ENCODE results near the gene RAET1E.
"Not testable (repeated sequence)": the region's sequence is repeated elsewhere in the genome, so short reads cannot be mapped to it uniquely, and the experiment has no call there.

Gene RAET1E

GRCh38 chr6:149921361-149921760, 23.4 kb upstream of the RAET1E start:
- DNase-seq (no peak), ATAC-seq (no peak)
- H3K4me1 Mint-ChIP-seq, result peaks cover 43% of the 10 kb centered on the region
- H3K27me3 Mint-ChIP-seq, result peaks cover 86% of the 10 kb centered on the region
- H3K27ac Mint-ChIP-seq, result no peak overlapping the region
- H3K9me3 Mint-ChIP-seq, result no peaks in the 10 kb centered on the region
- H3K4me3 Mint-ChIP-seq, result no peak overlapping the region

GRCh38 chr6:149919834-149920225, 21.9 kb upstream of the RAET1E start:
- peaks cover 71% of the 10 kb centered on the region for H3K27me3 Mint-ChIP-seq
- no peak for DNase-seq
- no peaks in the 10 kb centered on the region for H3K9me3 Mint-ChIP-seq
- no peak overlapping the region for H3K4me3 Mint-ChIP-seq
- H3K4me1 Mint-ChIP-seq, result peaks cover 30% of the 10 kb centered on the region
- no peak overlapping the region for H3K27ac Mint-ChIP-seq
- ATAC-seq, result no peak

GRCh38 chr6:149919126-149919833, 21.4 kb upstream of the RAET1E start:
- peaks cover 30% of the 10 kb centered on the region for H3K4me1 Mint-ChIP-seq
- H3K9me3 Mint-ChIP-seq, H3K4me3 Mint-ChIP-seq, H3K27ac Mint-ChIP-seq, DNase-seq, ATAC-seq: not testable (repeated sequence)
- H3K27me3 Mint-ChIP-seq, result peaks cover 70% of the 10 kb centered on the region

GRCh38 chr6:149918151-149918905, 20.4 kb upstream of the RAET1E start:
- no peak overlapping the region for H3K4me3 Mint-ChIP-seq
- ATAC-seq (no peak), DNase-seq (no peak)
- H3K4me1 Mint-ChIP-seq, result peaks cover 25% of the 10 kb centered on the region
- no peaks in the 10 kb centered on the region for H3K9me3 Mint-ChIP-seq
- no peak overlapping the region for H3K27ac Mint-ChIP-seq
- peaks cover 70% of the 10 kb centered on the region for H3K27me3 Mint-ChIP-seq

GRCh38 chr6:149917679-149918078, 19.8 kb upstream of the RAET1E start:
- DNase-seq (no peak), ATAC-seq (peak; percentile 26)
- Mint-ChIP-seq H3K9me3 (no peaks in the 10 kb centered on the region), H3K27me3 (peaks cover 70% of the 10 kb centered on the region), H3K4me1 (peaks cover 18% of the 10 kb centered on the region), H3K4me3 (no peak overlapping the region), H3K27ac (no peak overlapping the region)

GRCh38 chr6:149915970-149916865, 18.3 kb upstream of the RAET1E start:
- H3K27ac Mint-ChIP-seq, result no peak overlapping the region
- peaks cover 58% of the 10 kb centered on the region for H3K27me3 Mint-ChIP-seq
- no peak for ATAC-seq

GRCh38 chr6:149913540-149914240, 15.8 kb upstream of the RAET1E start:
- Mint-ChIP-seq H3K27me3 (peaks cover 45% of the 10 kb centered on the region), H3K27ac (no peak overlapping the region), H3K9me3 (peaks cover 0 to 8% of the 10 kb centered on the region in 2 donors), H3K4me3 (no peak overlapping the region), H3K4me1 (peaks cover 9% of the 10 kb centered on the region)
- no peak for DNase-seq
- no peak for ATAC-seq

More at GRCh38 chr6:149915970-149916865, 18.3 kb upstream of the RAET1E start:
- Mint-ChIP-seq H3K4me1 (peaks cover 9% of the 10 kb centered on the region), H3K9me3 (no peaks in the 10 kb centered on the region), H3K4me3 (no peak overlapping the region)
- DNase-seq, result no peak

GRCh38 chr6:149913085-149913484, 15.2 kb upstream of the RAET1E start:
- H3K27ac Mint-ChIP-seq, result peak overlapping the region in 1 of 2 donors; percentile 6

GRCh38 chr6:149912680-149913079, 14.8 kb upstream of the RAET1E start:
- ATAC-seq, DNase-seq, H3K4me3 Mint-ChIP-seq, H3K4me1 Mint-ChIP-seq: not testable (repeated sequence)
- H3K27ac Mint-ChIP-seq, result peak overlapping the region in 1 of 2 donors; percentile 6
- peaks cover 6 to 17% of the 10 kb centered on the region in 2 donors for H3K9me3 Mint-ChIP-seq
- peaks cover 36% of the 10 kb centered on the region for H3K27me3 Mint-ChIP-seq

More at GRCh38 chr6:149913085-149913484, 15.2 kb upstream of the RAET1E start:
- peaks cover 39% of the 10 kb centered on the region for H3K27me3 Mint-ChIP-seq
- peaks cover 6% of the 10 kb centered on the region for H3K4me1 Mint-ChIP-seq
- no peak for ATAC-seq
- no peak overlapping the region for H3K4me3 Mint-ChIP-seq
- peaks cover 2 to 13% of the 10 kb centered on the region in 2 donors for H3K9me3 Mint-ChIP-seq
- no peak for DNase-seq

- Mint-ChIP-seq H3K27ac (no peak overlapping the region), H3K4me1 (no peaks in the 10 kb centered on the region), H3K27me3 (peaks cover 36% of the 10 kb centered on the region), H3K4me3 (no peak overlapping the region), H3K9me3 (peaks cover 6 to 26% of the 10 kb centered on the region in 2 donors)
- ATAC-seq (no peak), DNase-seq (no peak)
These were observed 12.8 kb upstream of the RAET1E start for GRCh38 chr6:149910721-149911151.

GRCh38 chr6:149909701-149910470, 12.0 kb upstream of the RAET1E start:
- H3K27me3 Mint-ChIP-seq, result peaks cover 41% of the 10 kb centered on the region
- peaks cover 6 to 26% of the 10 kb centered on the region in 2 donors for H3K9me3 Mint-ChIP-seq
- DNase-seq, result no peak

GRCh38 chr6:149908480-149908879, 10.6 kb upstream of the RAET1E start:
- Mint-ChIP-seq H3K9me3 (peaks cover 6 to 26% of the 10 kb centered on the region in 2 donors), H3K27me3 (peaks cover 34% of the 10 kb centered on the region)
- not testable (repeated sequence) for H3K27ac Mint-ChIP-seq, H3K4me1 Mint-ChIP-seq, H3K4me3 Mint-ChIP-seq, DNase-seq, ATAC-seq

More at GRCh38 chr6:149909701-149910470, 12.0 kb upstream of the RAET1E start:
- ATAC-seq, result no peak
- no peak overlapping the region for H3K4me3 Mint-ChIP-seq
- no peaks in the 10 kb centered on the region for H3K4me1 Mint-ChIP-seq
- H3K27ac Mint-ChIP-seq, result peak overlapping the region in 1 of 2 donors; percentile 91

GRCh38 chr6:149907317-149907716, 9.4 kb upstream of the RAET1E start:
- Mint-ChIP-seq H3K9me3 (peaks cover 6 to 26% of the 10 kb centered on the region in 2 donors), H3K4me1 (no peaks in the 10 kb centered on the region), H3K27ac (no peak overlapping the region), H3K4me3 (peak overlapping the region in 1 of 2 donors; percentile 6), H3K27me3 (peaks cover 25% of the 10 kb centered on the region)
- ATAC-seq (no peak), DNase-seq (no peak)

- no peaks in the 10 kb centered on the region for H3K4me1 Mint-ChIP-seq
- H3K4me3 Mint-ChIP-seq, result no peak overlapping the region
- peaks cover 6 to 26% of the 10 kb centered on the region in 2 donors for H3K9me3 Mint-ChIP-seq
- ATAC-seq, result no peak
- DNase-seq, result no peak
- no peak overlapping the region for H3K27ac Mint-ChIP-seq
- H3K27me3 Mint-ChIP-seq, result peaks cover 25% of the 10 kb centered on the region
These were observed 8.5 kb upstream of the RAET1E start for GRCh38 chr6:149906405-149906804.

Data from stimulated activated naive CD8-positive, alpha-beta T cell treated with anti-CD3 and anti-CD28 coated beads, Interleukin-15, amount 100 ng/mL, for 72 hours (primary cell).